PFSK-1 (cell line): ENCODE measurements around the gene COMP.

Experiments used
- FOXP2 ChIP-seq: optimal IDR thresholded peaks from 2 replicates; pipeline ENCODE3; 2011; ENCODE audit warnings: borderline replicate concordance, control low read depth, inconsistent platforms; ENCODE audit not compliant: insufficient read depth; ENCODE audit errors: extremely low read length, extremely low read depth
- POLR2AphosphoS5 ChIP-seq: IDR thresholded peaks from 2 replicates; pipeline ENCODE4 v1.6.1; 2012; ENCODE audit warnings: low read depth, mild to moderate bottlenecking, control low read depth, low read length, moderate library complexity
- REST ChIP-seq, 2 experiments: IDR thresholded peaks; 2 replicates each; pipeline versions ENCODE4 v1.6.1 to v1.8.0; 2011 to 2012; ENCODE audit warnings: low read depth in 2 of 2, low read length in 2 of 2, control low read depth in 1 of 2, inconsistent platforms in 1 of 2, mild to moderate bottlenecking in 1 of 2, moderate library complexity in 1 of 2; ENCODE audit not compliant: insufficient read depth in 1 of 2
- SIN3A ChIP-seq: IDR thresholded peaks from 2 replicates; pipeline ENCODE4 v1.6.1; 2012; ENCODE audit warnings: mild to moderate bottlenecking, low read length, moderate library complexity, borderline replicate concordance; ENCODE audit not compliant: insufficient read depth
- TAF1 ChIP-seq: IDR thresholded peaks from 2 replicates; pipeline ENCODE4 v1.6.1; 2012; ENCODE audit warnings: low read length, control low read depth, borderline replicate concordance; ENCODE audit not compliant: insufficient read depth

COMP gene

GRCh38 chr19:18778826-18779495 is 12.1 kb downstream of the COMP start:
- TF ChIP-seq SIN3A (no peak), REST (IDR thresholded peaks at IDR 0.05; ENCODE audit: insufficient read depth in 1 of 2, low read depth in 2 of 2, low read length in 2 of 2) (no peak), TAF1 (no peak), POLR2AphosphoS5 (no peak)

- no peak for TF ChIP-seq SIN3A
- TF ChIP-seq POLR2AphosphoS5 = no peak
- no peak for TF ChIP-seq FOXP2
- no peak for TF ChIP-seq TAF1
- no peak for TF ChIP-seq REST (IDR thresholded peaks at IDR 0.05; ENCODE audit: insufficient read depth in 1 of 2, low read depth in 2 of 2, low read length in 2 of 2)
Observed at GRCh38 chr19:18778076-18778389, 13.1 kb downstream of the COMP start.

- TF ChIP-seq REST (IDR thresholded peaks at IDR 0.05; ENCODE audit: insufficient read depth in 1 of 2, low read depth in 2 of 2, low read length in 2 of 2) = no peak
- no peak for TF ChIP-seq POLR2AphosphoS5
- TF ChIP-seq TAF1 = no peak
- no peak for TF ChIP-seq SIN3A
- no peak for TF ChIP-seq FOXP2
Observed at GRCh38 chr19:18777301-18778075, 13.6 kb downstream of the COMP start.

GRCh38 chr19:18776736-18777135 is 14.4 kb downstream of the COMP start:
- TF ChIP-seq FOXP2 (no peak), SIN3A (no peak), POLR2AphosphoS5 (no peak)

- TF ChIP-seq TAF1 = no peak
- TF ChIP-seq SIN3A = no peak
- no peak for TF ChIP-seq REST (IDR thresholded peaks at IDR 0.05; ENCODE audit: insufficient read depth in 1 of 2, low read depth in 2 of 2, low read length in 2 of 2)
- TF ChIP-seq FOXP2 = no peak
- TF ChIP-seq POLR2AphosphoS5 = no peak
Observed at GRCh38 chr19:18776288-18776594, 14.9 kb downstream of the COMP start.
